ENCODE measurements around the gene GFPT2. TPM values are rescaled to one million over a fixed set of nuclear protein-coding genes. Genes with fewer than 3 reads are reported as not detected.

Gene GFPT2
- total RNA-seq, 4 donors from 2014 or later = 5.5 to 15.6 (median 6.4) TPM; not detected in 1

- TF ChIP-seq POLR2A (IDR thresholded peaks at IDR 0.05) (no peak), CTCF (IDR thresholded peaks at IDR 0.05) (no peak)
- 70 to 84% methylated on average over 7 to 9 of the region's 9 CpGs for WGBS, 2 donors
- no peak overlapping the region for H3K27ac ChIP-seq
Measured at GRCh38 chr5:180378438-180379344, 25.6 kb upstream of the GFPT2 start.

GRCh38 chr5:180377556-180378197, 24.5 kb upstream of the GFPT2 start:
- Histone ChIP-seq H3K4me1 (no peaks in the 10 kb centered on the region), H3K9me3 (no peaks in the 10 kb centered on the region), H3K27me3 (peaks cover 0 to 14% (median 0%) of the 10 kb centered on the region in 4 donors), H3K36me3 (no peaks in the 10 kb centered on the region), H3K4me3 (no peak overlapping the region), H3K27ac (no peak overlapping the region)
- WGBS, 2 donors = 43 to 45% methylated on average over 7 to 11 of the region's 13 CpGs
- no peak for TF ChIP-seq CTCF (IDR thresholded peaks at IDR 0.05)
- intact Hi-C loops (cut with DNase I) = no loop called here
- DNase-seq = no peak

More at GRCh38 chr5:180378438-180379344, 25.6 kb upstream of the GFPT2 start:
- Histone ChIP-seq H3K4me3 (no peak overlapping the region), H3K9me3 (no peaks in the 10 kb centered on the region), H3K27me3 (peaks cover 0 to 14% (median 0%) of the 10 kb centered on the region in 4 donors), H3K4me1 (no peaks in the 10 kb centered on the region), H3K36me3 (no peaks in the 10 kb centered on the region)
- DNase-seq = no peak
- intact Hi-C loops (cut with DNase I) = no loop called here

- no peak overlapping the region for H3K4me3 ChIP-seq
- H3K27ac ChIP-seq = no peak overlapping the region
- H3K36me3 ChIP-seq = no peaks in the 10 kb centered on the region
- peaks cover 0 to 9% (median 0%) of the 10 kb centered on the region in 4 donors for H3K27me3 ChIP-seq
- intact Hi-C loops (cut with DNase I) = no loop called here
- TF ChIP-seq POLR2A (IDR thresholded peaks at IDR 0.05) = no peak
- TF ChIP-seq CTCF (IDR thresholded peaks at IDR 0.05) = no peak
- no peaks in the 10 kb centered on the region for H3K4me1 ChIP-seq
- no peaks in the 10 kb centered on the region for H3K9me3 ChIP-seq
- DNase-seq = no peak
- 78 to 79% methylated on average over 6 of the region's 6 CpGs for WGBS, 2 donors
Measured at GRCh38 chr5:180376511-180376910, 23.4 kb upstream of the GFPT2 start.

- Histone ChIP-seq H3K9me3 (no peaks in the 10 kb centered on the region), H3K27me3 (peaks cover 0 to 3% (median 0%) of the 10 kb centered on the region in 4 donors), H3K4me3 (no peak overlapping the region), H3K4me1 (no peaks in the 10 kb centered on the region), H3K36me3 (no peaks in the 10 kb centered on the region), H3K27ac (no peak overlapping the region)
- intact Hi-C loops (cut with DNase I) = no loop called here
- WGBS, 2 donors = 66 to 95% methylated on average over 3 to 4 of the region's 8 CpGs
- DNase-seq = no peak
- TF ChIP-seq CTCF (IDR thresholded peaks at IDR 0.05) = no peak
- no peak for TF ChIP-seq POLR2A (IDR thresholded peaks at IDR 0.05)
Measured at GRCh38 chr5:180375955-180376354, 22.8 kb upstream of the GFPT2 start.

GRCh38 chr5:180375291-180375690, 22.2 kb upstream of the GFPT2 start:
- no peak for DNase-seq
- no peaks in the 10 kb centered on the region for H3K36me3 ChIP-seq
- no peaks in the 10 kb centered on the region for H3K27me3 ChIP-seq
- no peak overlapping the region for H3K4me3 ChIP-seq
- no peaks in the 10 kb centered on the region for H3K9me3 ChIP-seq
- intact Hi-C loops (cut with DNase I) = no loop called here
- WGBS, 2 donors = 75 to 79% methylated on average over 5 to 7 of the region's 9 CpGs
- no peak overlapping the region for H3K27ac ChIP-seq
- no peak for TF ChIP-seq CTCF (IDR thresholded peaks at IDR 0.05)
- peaks cover 0 to 4% (median 3%) of the 10 kb centered on the region in 3 donors for H3K4me1 ChIP-seq

Measured in esophagus squamous epithelium (tissue), 5 donors.